ENCODE results near the gene TMCC1.
"Not testable (repeated sequence)": the region's sequence is repeated elsewhere in the genome, so short reads cannot be mapped to it uniquely, and the experiment has no call there.

The TMCC1 gene

DNA sequence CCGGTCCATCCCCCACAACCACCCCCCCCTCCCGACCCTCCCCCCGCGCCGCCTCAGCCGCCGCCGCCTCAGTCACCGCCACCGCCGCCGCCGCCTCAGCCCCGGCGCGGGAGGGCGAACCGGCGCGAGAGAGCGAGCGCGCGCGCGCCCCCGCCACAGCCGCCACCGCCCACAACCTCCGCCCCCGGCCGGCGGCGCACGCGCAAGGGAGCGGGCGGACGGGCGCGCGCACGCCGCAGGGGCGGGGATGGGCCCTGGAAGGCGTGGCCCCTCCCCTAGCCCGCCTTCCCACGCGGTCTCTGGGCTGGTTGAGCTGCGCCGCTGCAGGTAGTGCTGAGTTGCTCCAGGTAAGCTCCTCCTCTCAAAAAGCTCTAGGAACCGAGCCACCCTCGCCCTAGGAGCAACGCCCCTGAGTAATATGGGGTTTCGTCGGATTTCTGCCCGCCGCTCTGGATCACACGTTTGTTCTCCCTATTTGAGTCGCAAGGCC lies at the start of gene TMCC1:
Gene TMCC1 (minus strand): TSS at position 131 of the 490 bp plus-strand sequence.
- DNase-seq (ENCODE audit: low read depth in 2 of 2), result peak; percentile 77 to 79

DNA sequence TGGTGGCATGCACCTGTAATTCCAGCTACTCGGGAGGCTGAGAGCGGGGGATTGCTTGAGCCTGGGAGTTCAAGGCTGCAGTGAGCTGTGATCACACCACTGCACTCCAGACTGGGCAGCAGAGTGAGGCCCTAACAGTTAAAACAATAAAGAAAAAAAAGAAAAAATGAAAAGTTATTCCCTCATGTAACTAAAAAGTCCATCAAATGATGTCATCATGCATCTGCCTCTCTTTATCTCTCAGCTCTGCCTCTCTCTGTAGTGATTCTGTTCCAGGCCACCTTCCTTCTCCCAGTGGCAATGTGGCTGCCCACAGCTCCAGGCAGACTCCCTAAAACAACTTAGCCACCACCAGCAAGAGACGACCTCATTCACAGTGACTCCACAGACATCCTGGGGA lies 49.5 kb upstream of the TMCC1 start:
- no peak for DNase-seq (ENCODE audit: low read depth in 2 of 2)

DNA sequence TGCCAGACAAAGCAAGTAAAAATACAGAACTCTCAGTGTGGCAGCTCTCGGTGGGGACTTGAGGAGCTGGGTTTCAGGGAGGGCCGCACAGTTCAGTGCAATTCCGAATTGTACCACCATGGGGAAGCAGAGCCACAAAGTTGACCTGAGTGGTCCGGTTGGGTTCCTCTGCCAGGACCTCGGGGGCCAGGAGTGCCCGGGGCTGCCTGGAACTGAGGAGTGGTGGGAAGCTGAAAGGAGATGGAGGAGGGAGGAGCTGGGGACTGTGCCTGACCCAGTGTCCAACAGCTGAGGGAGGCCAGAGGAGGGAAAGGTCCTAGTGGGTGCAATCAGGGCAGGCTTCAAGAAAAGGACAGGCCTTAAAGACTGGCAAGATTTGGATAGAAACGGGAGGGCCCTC lies 48.8 kb upstream of the TMCC1 start:
- DNase-seq (ENCODE audit: low read depth in 2 of 2), result peak; percentile 26 to 37

DNA sequence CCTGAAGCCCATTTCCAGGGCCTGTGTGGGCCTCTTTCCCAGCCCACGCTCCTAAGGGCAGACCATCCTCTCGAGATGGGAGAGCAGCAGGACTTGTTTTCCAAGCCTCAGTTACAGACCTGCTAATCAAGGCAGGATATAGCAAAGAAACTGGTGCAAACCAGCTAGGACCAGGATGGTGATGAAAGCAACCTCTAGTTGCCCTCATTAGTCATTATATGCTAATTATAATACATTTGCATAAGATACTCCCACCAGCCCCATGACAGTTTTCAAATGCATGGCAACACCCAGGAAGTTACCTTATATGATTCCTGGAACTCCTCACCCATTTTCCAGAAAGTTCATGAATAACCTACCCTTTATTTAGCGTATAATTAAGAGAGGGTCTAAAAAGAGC lies 46.6 kb upstream of the TMCC1 start:
- DNase-seq (ENCODE audit: low read depth in 2 of 2), result no peak

DNA sequence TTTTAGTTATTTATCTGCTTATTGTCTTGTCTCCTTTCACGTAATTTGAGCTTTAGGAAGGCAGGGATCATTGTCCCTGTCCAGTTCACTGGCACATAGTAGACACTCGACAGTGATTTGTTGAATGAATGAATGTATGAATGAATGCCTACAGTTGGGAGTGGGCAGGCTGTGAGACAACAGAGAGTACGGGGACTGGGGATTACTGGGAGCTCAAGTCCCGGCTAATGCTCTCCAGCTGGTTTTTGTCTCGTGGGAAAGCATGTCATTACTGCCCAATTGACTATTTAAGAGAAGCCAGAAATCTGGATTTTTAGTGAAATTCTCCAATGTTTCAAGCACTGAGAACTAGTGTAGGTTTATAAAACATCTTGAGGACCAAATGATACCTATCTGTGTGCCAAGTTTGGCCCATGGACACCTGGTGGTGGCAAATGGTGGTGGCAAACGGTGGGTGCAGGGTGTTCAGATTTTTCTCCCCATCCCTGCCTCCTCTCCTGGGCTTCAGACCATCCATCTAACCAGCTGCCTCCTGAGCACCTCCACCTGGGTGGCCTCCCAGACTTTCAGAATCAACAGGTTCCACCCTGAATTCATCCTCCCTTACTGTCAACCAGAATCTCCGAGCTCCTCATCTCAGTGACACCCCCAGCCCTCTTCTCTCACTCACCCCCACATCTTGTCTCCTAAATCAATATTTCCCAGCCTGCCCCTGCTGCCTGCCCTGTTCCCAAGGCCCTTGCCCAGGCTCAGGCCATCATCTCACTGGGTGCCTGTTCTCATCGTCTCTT lies 44.8 kb upstream of the TMCC1 start:
- DNase-seq (ENCODE audit: low read depth in 2 of 2), result no peak

DNA sequence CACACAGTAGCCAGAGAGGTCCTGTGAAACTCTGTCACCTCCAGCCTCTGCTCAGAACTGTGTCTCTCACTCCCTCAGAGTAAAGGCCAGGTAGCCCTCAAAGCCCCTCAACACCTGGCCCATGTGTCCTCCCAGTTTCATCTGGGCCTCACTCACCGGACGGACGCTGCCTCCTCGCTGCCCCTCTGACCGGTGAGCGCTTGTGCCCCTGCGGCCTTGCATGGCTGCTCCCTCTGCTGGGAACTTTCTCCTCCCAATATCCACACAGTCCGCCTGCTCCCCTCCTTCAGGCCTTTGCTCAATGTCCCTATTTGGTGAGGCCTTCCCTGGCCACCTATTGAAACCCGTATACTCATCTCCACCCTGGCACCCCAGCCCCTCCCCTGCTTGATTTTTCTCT lies 44.2 kb upstream of the TMCC1 start:
- DNase-seq (ENCODE audit: low read depth in 2 of 2), result no peak

DNA sequence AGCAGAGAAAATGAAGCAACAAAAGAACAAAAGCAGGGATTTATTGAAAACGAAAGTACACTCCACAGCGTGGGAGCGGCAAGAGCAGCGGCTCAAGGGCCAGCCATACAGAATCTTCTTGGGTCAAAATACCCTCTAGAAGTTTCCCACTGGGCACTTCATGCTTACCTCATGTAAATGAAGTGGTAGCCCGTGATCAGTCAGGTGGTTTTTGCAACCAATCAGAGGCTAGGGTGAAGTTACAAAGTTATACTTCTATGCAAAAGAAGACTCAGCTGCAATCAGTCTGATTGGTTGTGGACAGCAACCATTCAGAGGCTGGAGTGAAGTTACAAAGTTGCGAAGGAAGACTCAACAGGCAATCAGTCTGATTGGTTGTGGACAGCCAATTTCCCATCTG lies 43.2 kb upstream of the TMCC1 start:
- no peak for DNase-seq (ENCODE audit: low read depth in 2 of 2)

DNA sequence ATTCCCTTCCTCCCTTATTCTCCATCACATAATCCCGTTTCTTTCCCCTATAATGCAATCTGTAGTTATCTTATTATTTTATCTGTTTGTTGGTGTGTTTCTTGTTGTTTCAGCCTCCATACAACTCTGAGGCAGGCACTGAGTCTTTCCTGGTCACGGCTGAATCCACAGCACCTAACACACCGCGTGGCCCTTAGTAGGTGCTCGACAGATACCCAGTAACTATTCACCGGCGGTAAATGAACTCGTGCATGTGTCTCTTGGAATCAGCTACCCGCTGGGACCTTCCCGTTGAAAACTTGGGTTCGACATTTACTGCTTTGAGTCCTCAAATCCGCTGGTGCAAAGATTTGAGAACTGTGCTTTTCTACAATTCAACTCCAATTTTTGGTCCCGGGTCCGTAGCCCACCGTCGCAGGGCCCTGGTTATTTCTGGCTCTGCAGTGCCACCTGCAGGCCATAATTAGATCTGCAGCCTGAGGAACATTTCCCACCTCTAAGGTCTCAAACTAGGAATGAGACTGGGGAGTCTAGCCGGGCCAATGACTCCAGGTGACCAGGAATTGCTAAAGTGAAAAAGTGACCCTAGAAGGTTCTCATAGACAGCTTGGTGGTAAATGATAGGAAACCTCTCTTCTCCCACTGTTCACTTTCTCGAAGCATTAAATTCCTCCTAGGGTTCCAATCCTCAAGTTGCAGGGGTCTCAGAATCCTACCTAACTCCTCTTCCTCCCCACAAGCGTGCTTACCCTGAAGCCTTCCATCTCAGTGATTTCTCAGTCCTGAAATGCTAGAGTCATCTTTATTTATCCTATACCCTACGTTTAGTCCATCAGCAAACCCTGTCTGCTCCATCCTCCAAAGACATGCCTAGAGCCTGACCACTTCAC lies 41.0 kb upstream of the TMCC1 start:
- no peak for DNase-seq (ENCODE audit: low read depth in 2 of 2)

DNA sequence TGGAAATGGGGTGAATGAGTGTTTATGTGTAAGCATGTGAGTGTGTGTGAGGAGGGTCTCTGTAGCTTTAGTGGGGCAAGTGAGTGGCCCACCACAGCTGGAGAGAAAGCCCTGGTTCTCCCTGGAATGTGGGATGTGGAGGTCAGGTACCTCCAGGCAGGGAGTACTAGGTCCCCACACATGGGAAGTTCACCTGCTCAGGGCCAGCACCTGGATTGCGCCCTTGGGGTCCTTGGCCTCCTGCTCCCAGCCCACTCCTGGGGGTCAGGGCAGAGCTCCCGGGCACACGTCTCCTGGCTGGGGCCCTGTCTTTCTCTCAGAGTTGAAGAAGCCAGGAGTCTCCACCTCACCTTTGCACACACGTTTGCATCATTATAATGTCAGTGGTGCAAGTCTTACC lies 40.0 kb upstream of the TMCC1 start:
- no peak for DNase-seq (ENCODE audit: low read depth in 2 of 2)

DNA sequence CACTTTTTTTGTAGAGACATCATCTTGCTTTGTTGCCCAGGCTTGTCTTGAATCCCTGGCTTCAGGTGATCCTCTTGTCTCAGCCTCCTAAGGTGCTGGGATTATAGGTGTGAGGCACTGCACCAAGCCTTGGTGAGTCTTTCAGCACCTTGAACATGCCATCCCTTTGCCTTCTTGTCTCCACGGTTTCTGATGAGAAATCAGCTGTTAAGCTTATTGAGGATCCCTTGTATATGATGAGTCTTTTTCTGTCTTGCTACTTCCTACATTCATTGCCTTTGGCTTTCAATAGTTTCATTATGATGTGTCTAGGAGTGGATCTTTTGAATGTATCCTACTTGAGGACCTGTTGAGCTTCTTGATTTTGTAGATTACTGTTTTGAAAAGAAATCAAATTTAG lies 35.9 kb upstream of the TMCC1 start:
- DNase-seq (ENCODE audit: low read depth in 2 of 2), result no peak

DNA sequence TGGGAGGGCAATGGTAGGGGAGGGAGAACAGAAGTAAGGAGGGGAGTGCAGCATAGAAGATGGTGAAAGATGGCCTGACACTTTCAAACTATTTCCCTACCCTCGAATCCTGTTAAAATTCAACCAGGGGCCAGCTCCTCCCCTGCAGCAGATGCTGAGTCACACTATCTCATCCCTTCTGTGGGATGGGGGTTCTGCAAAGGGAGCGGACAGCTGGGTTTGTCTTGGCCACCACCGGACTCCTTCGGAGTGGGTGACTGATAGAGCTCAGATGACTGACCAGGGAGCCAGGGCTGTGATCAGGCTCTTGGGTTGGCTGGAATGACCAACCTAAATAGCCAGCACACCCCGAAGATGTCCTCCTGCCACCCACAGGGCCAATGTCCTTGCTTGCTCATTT lies 33.6 kb upstream of the TMCC1 start:
- DNase-seq (ENCODE audit: low read depth in 2 of 2), result no peak

DNA sequence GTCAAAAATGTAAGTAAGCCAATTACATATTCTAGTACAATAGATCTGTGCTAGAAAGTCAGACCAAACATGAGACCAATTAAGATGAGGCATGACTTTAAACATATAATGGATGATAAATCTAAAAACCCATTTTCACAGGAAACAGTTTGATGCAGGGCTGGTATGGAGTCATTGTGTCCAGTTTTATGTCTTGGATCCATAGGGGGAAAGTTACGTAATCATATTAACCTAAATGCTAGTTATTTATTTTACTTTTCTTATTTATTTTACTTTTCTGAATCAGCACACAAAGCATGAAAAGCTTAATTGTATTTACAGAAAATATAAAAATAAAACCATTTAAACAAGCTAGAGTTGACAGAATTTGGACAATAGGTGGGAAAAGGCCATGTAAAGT lies 26.3 kb upstream of the TMCC1 start:
- DNase-seq (ENCODE audit: low read depth in 2 of 2), result no peak

DNA sequence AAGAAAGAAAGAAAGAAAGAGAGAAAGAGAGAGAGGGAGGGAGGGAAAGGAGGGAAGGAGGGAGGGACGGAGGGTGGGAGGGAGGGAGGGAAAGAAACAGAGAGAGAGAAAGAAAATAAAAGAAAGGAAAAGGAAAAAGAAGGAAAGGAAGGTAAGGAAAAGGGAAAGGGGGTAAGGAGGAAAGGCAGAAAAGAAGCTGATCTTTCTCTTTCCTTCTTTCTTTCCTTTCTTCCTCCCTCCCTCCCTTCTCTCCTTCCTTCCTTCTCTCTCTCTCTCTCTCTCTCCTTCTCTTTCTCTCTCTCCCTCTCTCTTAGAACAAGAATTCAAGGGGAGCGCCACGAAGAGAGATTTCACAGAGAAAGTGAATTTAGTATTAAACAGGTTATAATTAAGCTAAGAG lies 25.8 kb upstream of the TMCC1 start:
- no peak for DNase-seq (ENCODE audit: low read depth in 2 of 2)

DNA sequence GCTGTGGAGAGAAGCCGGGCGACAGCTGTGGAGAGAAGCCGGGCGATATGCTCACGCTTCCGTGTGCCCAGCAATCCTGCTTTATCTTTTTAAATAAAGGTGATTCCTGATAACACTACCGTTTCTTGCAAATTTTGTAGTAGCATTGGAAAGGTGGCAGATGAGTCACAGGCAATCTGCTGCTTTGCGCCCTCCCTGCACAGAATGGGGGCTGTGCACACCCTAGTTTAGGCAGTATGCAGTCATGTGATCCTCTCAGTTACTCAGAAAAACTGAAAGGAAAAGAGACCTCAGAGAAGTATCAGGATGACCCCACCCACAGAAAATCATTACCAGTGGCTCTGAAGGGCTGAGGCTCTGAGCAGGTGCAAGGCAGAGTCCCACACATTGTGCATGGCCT lies 24.9 kb upstream of the TMCC1 start:
- DNase-seq (ENCODE audit: low read depth in 2 of 2), result no peak

DNA sequence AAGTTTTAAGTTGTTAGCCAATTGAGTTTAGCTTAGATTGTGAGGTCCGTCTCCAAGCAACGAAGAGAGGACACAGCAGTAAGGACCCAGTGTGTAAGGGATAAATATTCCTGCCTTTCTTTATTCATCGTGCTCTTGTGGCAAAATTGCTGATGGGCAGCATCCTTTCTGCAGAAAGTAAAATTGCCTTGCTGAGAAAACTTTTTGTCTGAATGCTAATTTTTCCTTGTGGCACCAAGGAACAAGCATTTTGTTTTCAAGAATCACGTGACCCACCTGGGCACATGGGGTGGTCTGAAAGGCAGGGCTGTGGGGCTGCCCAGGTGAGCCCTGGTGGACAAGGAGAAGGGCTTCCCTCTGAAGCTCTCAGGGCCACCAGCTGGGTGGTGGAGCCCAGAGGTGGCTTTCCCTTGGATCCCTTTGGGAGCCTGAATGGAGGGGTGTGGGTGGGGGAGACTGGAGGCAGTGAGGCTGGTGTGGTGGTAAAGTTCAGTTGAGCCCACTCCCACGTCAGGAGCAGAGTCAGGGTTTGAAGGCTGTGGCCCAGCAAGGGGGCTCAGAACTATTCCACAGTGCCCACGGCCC lies 24.0 kb upstream of the TMCC1 start:
- DNase-seq (ENCODE audit: low read depth in 2 of 2), result no peak

DNA sequence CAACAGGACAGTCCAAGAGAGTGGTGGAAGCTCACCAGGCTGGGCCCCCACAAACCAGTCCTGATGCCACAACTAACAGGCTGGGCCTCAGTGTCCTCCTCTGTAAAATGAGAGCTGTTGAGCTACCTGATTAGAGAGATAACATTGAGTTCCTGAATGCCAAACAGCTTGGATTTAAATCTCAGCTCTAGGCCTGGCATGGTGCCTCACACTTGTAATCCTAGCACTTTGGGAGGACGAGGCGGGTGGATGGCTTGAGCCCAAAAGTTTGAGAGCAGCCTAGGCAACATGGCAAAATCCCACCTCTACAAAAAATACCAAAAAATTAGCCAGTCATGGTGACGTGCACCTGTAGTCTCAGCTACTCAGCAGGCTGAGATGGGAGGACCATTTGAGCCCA lies 20.1 kb upstream of the TMCC1 start:
- no peak for DNase-seq (ENCODE audit: low read depth in 2 of 2)

DNA sequence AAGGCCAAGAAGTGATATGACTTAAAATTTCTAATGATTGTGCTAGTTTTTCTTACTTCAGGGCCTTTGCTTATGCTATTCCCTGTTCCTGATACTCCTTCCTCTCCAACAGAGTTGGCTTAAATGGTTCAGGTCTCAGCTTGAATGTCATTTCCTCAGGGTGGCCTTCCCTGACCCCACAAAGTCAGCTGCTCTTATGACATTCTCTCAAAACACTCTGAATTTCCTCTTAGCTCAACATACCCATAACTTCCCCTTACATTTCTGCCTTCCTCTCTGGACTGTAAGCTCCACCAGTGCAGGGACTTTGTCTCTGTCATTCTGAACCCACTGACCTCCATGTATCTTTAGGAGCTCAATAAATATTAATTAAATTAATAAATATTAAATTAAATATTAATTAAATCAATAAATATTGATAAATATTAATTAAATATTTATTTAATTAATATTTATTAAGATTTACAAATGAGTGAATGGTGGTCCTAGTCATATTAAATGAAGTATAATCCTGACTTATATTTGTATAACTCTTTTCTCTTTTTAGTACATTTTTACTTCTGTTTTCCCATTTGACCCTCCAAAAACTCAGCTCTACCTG lies 17.9 kb upstream of the TMCC1 start:
- no peak for DNase-seq (ENCODE audit: low read depth in 2 of 2)

DNA sequence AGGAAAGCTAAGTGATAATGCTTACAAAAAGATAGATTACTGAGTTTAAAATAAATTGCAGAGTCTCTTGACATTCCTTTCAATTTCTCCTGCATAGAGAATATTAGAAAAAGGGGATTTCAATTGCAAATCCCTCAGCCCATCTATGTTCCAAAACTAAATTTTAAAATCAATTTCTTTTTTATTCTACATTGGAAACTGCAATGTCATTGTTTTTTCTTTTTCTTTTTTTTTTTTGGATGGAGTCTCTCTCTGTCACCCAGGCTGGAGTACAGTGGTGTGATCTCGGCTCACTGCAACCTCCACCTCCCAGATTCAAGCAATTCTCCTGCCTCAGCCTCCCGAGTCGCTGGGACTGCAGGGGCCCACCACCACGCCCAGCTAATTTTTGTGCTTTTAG lies 15.7 kb upstream of the TMCC1 start:
- DNase-seq (ENCODE audit: low read depth in 2 of 2), result not testable (repeated sequence)

DNA sequence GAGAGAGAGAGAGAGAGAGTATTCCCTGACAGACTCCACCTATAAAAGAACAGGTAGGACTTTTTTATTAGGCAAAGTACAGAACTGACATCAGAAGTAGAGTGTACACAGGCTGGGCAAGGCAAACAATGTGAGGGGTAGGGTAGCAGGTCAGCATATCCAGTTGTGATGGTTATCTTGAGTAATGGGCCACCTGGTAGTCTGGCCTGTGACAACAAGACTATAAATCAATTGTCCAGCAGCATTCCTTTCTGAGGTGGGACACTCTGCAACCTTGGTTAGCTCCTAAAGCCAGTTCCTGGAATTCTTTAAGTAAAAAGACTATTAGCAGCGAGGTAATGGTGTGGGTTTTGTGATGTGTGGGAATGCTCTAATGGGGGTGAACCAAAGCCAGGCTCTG lies 14.9 kb upstream of the TMCC1 start:
- no peak for DNase-seq (ENCODE audit: low read depth in 2 of 2)

DNA sequence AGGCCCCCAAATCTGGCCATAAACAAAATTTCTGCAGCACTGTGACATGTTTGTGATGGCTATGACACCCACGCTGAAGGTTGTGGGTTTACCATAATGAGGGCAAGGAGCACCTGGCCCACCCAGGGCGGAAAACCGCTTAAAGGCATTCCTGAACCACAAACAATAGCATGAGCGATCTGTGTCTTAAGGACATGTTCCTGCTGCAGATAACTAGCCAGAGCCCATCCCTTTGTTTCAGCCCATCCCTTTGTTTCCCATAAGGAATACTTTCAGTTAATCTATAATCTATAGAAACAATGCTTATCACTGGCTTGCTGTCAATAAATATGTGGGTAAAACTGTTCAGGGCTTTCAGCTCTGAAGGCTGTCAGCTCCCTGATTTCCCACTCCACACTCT lies 7.8 kb upstream of the TMCC1 start:
- DNase-seq (ENCODE audit: low read depth in 2 of 2), result not testable (repeated sequence)

DNA sequence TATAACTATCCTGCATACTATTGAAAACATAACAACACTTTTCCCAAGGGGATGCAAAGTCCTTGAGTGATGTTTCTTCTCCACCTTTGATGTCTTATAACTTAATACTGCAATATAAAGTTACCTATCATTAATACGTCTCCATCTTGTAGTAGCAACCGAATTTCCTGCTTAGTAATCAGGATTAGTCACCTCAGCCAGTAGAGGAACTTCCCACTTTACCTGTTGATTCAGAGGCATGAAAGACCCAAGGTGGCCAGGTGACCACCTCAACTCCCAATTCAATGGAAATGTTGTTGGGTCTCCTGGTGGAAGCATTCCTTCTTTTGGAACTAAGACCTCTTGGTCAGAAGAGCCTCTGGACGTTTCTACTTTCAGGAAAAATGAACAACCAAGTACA lies 3.5 kb upstream of the TMCC1 start:
- DNase-seq (ENCODE audit: low read depth in 2 of 2), result no peak
